ENCODE measurements around the gene PIGW. TPM values are rescaled to one million over a fixed set of nuclear protein-coding genes. Genes with fewer than 3 reads are reported as not detected.
A peak's percentile ranks its signal among the peaks of the same experiment; 100 is the strongest.

PIGW gene
- total and polyA plus RNA-seq, 9 of the 15 experiments (the other 6 are each of a cell fraction or from before 2014, with no cell fraction given) = 9.5 to 33.9 (median 21.2) TPM

DNA sequence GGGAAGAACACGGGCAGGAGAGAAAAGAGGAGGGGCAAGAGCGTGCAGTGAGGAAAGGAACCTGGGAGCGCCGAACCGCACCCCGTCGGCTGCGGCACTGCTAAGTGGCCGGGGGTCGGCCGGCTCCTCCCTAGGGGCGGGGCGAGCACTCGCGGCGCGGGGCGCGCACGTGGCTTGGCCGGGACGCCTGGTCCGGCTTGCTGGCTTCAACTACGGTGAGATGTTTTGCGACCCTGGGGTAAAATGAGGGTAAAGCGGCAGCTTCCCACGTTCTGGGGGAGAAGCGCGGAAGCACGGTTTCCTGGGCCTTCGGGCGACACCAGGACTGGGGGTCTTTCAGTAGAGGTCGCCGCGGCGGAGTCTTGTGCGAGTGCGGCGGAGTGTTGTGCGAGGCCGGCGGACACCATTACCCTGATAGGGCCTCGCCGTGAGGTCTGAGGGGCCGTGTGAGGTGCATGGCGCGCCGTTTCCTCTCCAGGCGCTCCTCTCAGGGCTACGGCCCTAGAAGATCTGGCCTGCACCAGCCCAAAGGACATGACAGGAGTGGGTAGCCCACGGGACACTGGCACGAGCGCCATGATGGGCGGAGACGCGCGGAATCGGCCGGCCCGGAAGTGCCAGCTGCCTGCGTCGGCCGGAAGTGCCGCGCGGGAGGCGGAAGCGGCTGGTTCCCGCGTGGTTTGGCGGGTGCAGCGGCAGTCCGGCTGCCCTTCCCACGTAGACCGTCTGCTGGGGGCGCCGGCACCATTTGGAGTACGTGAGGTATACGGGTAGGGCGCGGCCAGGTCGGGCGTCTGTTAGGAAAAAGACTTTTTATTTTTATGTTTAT, at the start of gene PIGW, which contains the start of gene MYO19 (continued):
- TF ChIP-seq, protein P1, sequence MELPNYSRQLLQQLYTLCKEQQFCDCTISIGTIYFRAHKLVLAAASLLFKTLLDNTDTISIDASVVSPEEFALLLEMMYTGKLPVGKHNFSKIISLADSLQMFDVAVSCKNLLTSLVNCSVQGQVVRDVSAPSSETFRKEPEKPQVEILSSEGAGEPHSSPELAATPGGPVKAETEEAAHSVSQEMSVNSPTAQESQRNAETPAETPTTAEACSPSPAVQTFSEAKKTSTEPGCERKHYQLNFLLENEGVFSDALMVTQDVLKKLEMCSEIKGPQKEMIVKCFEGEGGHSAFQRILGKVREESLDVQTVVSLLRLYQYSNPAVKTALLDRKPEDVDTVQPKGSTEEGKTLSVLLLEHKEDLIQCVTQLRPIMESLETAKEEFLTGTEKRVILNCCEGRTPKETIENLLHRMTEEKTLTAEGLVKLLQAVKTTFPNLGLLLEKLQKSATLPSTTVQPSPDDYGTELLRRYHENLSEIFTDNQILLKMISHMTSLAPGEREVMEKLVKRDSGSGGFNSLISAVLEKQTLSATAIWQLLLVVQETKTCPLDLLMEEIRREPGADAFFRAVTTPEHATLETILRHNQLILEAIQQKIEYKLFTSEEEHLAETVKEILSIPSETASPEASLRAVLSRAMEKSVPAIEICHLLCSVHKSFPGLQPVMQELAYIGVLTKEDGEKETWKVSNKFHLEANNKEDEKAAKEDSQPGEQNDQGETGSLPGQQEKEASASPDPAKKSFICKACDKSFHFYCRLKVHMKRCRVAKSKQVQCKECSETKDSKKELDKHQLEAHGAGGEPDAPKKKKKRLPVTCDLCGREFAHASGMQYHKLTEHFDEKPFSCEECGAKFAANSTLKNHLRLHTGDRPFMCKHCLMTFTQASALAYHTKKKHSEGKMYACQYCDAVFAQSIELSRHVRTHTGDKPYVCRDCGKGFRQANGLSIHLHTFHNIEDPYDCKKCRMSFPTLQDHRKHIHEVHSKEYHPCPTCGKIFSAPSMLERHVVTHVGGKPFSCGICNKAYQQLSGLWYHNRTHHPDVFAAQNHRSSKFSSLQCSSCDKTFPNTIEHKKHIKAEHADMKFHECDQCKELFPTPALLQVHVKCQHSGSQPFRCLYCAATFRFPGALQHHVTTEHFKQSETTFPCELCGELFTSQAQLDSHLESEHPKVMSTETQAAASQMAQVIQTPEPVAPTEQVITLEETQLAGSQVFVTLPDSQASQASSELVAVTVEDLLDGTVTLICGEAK (IDR thresholded peaks at IDR 0.05) = peak; percentile 96
- TF ChIP-seq, protein P1 (CRISPR knock-in tag; IDR thresholded peaks at IDR 0.05) = no peak
- TF ChIP-seq ZNF75A (CRISPR knock-in tag; IDR thresholded peaks at IDR 0.05) (no peak), KDM5B (IDR thresholded peaks at IDR 0.05; ENCODE audit: insufficient replicate concordance, low read depth, low read length) (peak; percentile 51), ZNF696 (CRISPR knock-in tag; conservative IDR thresholded peaks at IDR 0.05) (no peak), PPARD (CRISPR knock-in tag; IDR thresholded peaks at IDR 0.05) (no peak), XRCC3 (IDR thresholded peaks at IDR 0.05) (no peak), RNF2 (IDR thresholded peaks at IDR 0.05) (peak; percentile 49; the same call in 1 of the 2 replicates), FOSL1 (tag; conservative IDR thresholded peaks at IDR 0.05) (peak; percentile 12; the same call in 1 of the 2 replicates), NFIC (IDR thresholded peaks at IDR 0.05) (peak; percentile 31), TCF7 (IDR thresholded peaks at IDR 0.05; ENCODE audit: borderline replicate concordance) (no peak), CEBPG (CRISPR knock-in tag; IDR thresholded peaks at IDR 0.05) (no peak), CEBPG (tag; conservative IDR thresholded peaks at IDR 0.05 in 1 of 2, IDR thresholded peaks at IDR 0.05 in 1 of 2) (no peak), ADNP (tag; IDR thresholded peaks at IDR 0.05) (no peak)
- TF ChIP-seq, protein P2, sequence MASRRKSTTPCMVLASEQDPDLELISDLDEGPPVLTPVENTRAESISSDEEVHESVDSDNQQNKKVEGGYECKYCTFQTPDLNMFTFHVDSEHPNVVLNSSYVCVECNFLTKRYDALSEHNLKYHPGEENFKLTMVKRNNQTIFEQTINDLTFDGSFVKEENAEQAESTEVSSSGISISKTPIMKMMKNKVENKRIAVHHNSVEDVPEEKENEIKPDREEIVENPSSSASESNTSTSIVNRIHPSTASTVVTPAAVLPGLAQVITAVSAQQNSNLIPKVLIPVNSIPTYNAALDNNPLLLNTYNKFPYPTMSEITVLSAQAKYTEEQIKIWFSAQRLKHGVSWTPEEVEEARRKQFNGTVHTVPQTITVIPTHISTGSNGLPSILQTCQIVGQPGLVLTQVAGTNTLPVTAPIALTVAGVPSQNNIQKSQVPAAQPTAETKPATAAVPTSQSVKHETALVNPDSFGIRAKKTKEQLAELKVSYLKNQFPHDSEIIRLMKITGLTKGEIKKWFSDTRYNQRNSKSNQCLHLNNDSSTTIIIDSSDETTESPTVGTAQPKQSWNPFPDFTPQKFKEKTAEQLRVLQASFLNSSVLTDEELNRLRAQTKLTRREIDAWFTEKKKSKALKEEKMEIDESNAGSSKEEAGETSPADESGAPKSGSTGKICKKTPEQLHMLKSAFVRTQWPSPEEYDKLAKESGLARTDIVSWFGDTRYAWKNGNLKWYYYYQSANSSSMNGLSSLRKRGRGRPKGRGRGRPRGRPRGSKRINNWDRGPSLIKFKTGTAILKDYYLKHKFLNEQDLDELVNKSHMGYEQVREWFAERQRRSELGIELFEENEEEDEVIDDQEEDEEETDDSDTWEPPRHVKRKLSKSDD (conservative IDR thresholded peaks at IDR 0.05; ENCODE audit: low read length) = 0 out of 2 replicates have a peak, but pooled peaks have one; percentile 31
